Activated T-cell treated with anti-CD3 and anti-CD28 coated beads, Interleukin-2, amount 50 U/mL, for 72 hours (primary cell): ENCODE measurements around the gene TAP2. TPM values are rescaled to one million over a fixed set of nuclear protein-coding genes. Genes with fewer than 3 reads are reported as not detected.
"Not testable (repeated sequence)": the region's sequence is repeated elsewhere in the genome, so short reads cannot be mapped to it uniquely, and the experiment has no call there.

Experiments
- ATAC-seq, 2 donors: fragments of 150-1000 bp; cut with Tn5 transposase; replicated peaks in 1 of 2; 2 replicates each; pipeline ENCODE4 v1.10.0; 2021; ENCODE audit warnings: moderate library complexity in 2 of 2, mild to moderate bottlenecking in 1 of 2
- DNase-seq, 2 donors: peaks; one replicate each; pipeline ENCODE4 v3.0.0; 2021 to 2022; ENCODE audit warnings: mixed read lengths in 1 of 2
- H3K27ac Mint-ChIP-seq: one replicate; pipeline ENCODE4 v1.8.0; 2022; ENCODE audit warnings: mild to moderate bottlenecking, moderate library complexity, mixed read lengths
- H3K27me3 Mint-ChIP-seq: one replicate; pipeline ENCODE4 v1.8.0; 2022; ENCODE audit warnings: low read depth, mixed read lengths
- H3K36me3 Mint-ChIP-seq, 2 donors: one replicate each; pipeline ENCODE4 v1.8.0; 2022; ENCODE audit warnings: mixed read lengths in 2 of 2, mild to moderate bottlenecking in 1 of 2; ENCODE audit not compliant: insufficient read depth in 2 of 2
- H3K4me1 Mint-ChIP-seq: one replicate; pipeline ENCODE4 v1.8.0; 2022; ENCODE audit warnings: low read depth, mixed read lengths
- H3K4me3 Mint-ChIP-seq, 2 donors: one replicate each; pipeline ENCODE4 v1.8.0; 2022; ENCODE audit warnings: mild to moderate bottlenecking in 2 of 2, mixed read lengths in 2 of 2, moderate library complexity in 2 of 2
- H3K9me3 Mint-ChIP-seq, 2 donors: one replicate each; pipeline ENCODE4 v1.8.0; 2022; ENCODE audit warnings: mixed read lengths in 2 of 2
- total RNA-seq, 2 donors: library from RNA; stranded (reverse); gene quantifications; one replicate each; pipeline ENCODE4 v1.2.3, GENCODE V29; 2022

TAP2 gene
- total RNA-seq: 100 to 1,000 TPM; 117 to 127 TPM

- no peaks in the 10 kb centered on the region for H3K27me3 Mint-ChIP-seq
- DNase-seq (peak; percentile 98 to 99), ATAC-seq (peak; percentile 78 to 81)
- peaks cover 88% of the 10 kb centered on the region for H3K4me1 Mint-ChIP-seq
- H3K36me3 Mint-ChIP-seq: peaks cover 44 to 63% of the 10 kb centered on the region in 2 donors
- no peaks in the 10 kb centered on the region for H3K9me3 Mint-ChIP-seq
- H3K4me3 Mint-ChIP-seq: peak within 1 kb of the TSS; percentile 85 to 99
- H3K27ac Mint-ChIP-seq: peak within 1 kb of the TSS; percentile 98
Observed at GRCh38 chr6:32838114-32838958, at the start of gene TAP2. TSS of gene TAP2 (minus strand) at chr6:32838739. CDS start at chr6:32838233, 506 bp downstream.

GRCh38 chr6:32887616-32888015, 49.1 kb upstream of the TAP2 start:
- H3K4me3 Mint-ChIP-seq: no peak overlapping the region
- H3K27ac Mint-ChIP-seq: peak overlapping the region; percentile 15
- ATAC-seq: no peak
- H3K9me3 Mint-ChIP-seq: no peaks in the 10 kb centered on the region
- no peaks in the 10 kb centered on the region for H3K36me3 Mint-ChIP-seq
- H3K4me1 Mint-ChIP-seq: peaks cover 3% of the 10 kb centered on the region
- DNase-seq: no peak
- no peaks in the 10 kb centered on the region for H3K27me3 Mint-ChIP-seq

- Mint-ChIP-seq H3K4me1 (peaks cover 8% of the 10 kb centered on the region), H3K36me3 (no peaks in the 10 kb centered on the region), H3K9me3 (no peaks in the 10 kb centered on the region), H3K4me3 (no peak overlapping the region), H3K27me3 (no peaks in the 10 kb centered on the region), H3K27ac (no peak overlapping the region)
- ATAC-seq (no peak), DNase-seq (no peak)
Observed at GRCh38 chr6:32886681-32887383, 48.3 kb upstream of the TAP2 start.

- DNase-seq: no peak
- Mint-ChIP-seq H3K4me1 (peaks cover 8% of the 10 kb centered on the region), H3K9me3 (no peaks in the 10 kb centered on the region), H3K27me3 (no peaks in the 10 kb centered on the region), H3K36me3 (no peaks in the 10 kb centered on the region), H3K4me3 (no peak overlapping the region), H3K27ac (no peak overlapping the region)
- peak; percentile 43 to 51 for ATAC-seq
Observed at GRCh38 chr6:32885698-32886286, 47.3 kb upstream of the TAP2 start.

GRCh38 chr6:32883789-32884188, 45.2 kb upstream of the TAP2 start:
- ATAC-seq (no peak), DNase-seq (no peak)
- Mint-ChIP-seq H3K4me3 (no peak overlapping the region), H3K27ac (no peak overlapping the region), H3K36me3 (no peaks in the 10 kb centered on the region), H3K9me3 (no peaks in the 10 kb centered on the region), H3K27me3 (no peaks in the 10 kb centered on the region), H3K4me1 (peaks cover 8% of the 10 kb centered on the region)

- Mint-ChIP-seq H3K27ac (no peak overlapping the region), H3K9me3 (no peaks in the 10 kb centered on the region), H3K36me3 (no peaks in the 10 kb centered on the region), H3K4me3 (no peak overlapping the region), H3K27me3 (no peaks in the 10 kb centered on the region), H3K4me1 (peaks cover 8% of the 10 kb centered on the region)
- DNase-seq: no peak
- no peak for ATAC-seq
Observed at GRCh38 chr6:32882879-32883250, 44.3 kb upstream of the TAP2 start.

GRCh38 chr6:32880962-32881361, 42.4 kb upstream of the TAP2 start:
- H3K27me3 Mint-ChIP-seq, DNase-seq, H3K27ac Mint-ChIP-seq, H3K9me3 Mint-ChIP-seq, H3K36me3 Mint-ChIP-seq, ATAC-seq, H3K4me3 Mint-ChIP-seq: not testable (repeated sequence)
- H3K4me1 Mint-ChIP-seq: peaks cover 13% of the 10 kb centered on the region

- H3K9me3 Mint-ChIP-seq: no peaks in the 10 kb centered on the region
- DNase-seq (no peak), ATAC-seq (no peak)
- no peak overlapping the region for H3K4me3 Mint-ChIP-seq
- H3K36me3 Mint-ChIP-seq: no peaks in the 10 kb centered on the region
- no peaks in the 10 kb centered on the region for H3K27me3 Mint-ChIP-seq
- peaks cover 13% of the 10 kb centered on the region for H3K4me1 Mint-ChIP-seq
- H3K27ac Mint-ChIP-seq: no peak overlapping the region
Observed at GRCh38 chr6:32879691-32880090, 41.2 kb upstream of the TAP2 start.

- Mint-ChIP-seq H3K27me3 (no peaks in the 10 kb centered on the region), H3K9me3 (no peaks in the 10 kb centered on the region), H3K4me1 (peaks cover 5% of the 10 kb centered on the region), H3K36me3 (peaks cover 0 to under 1% of the 10 kb centered on the region in 2 donors), H3K27ac (no peak overlapping the region), H3K4me3 (no peak overlapping the region)
- ATAC-seq (no peak), DNase-seq (no peak)
Observed at GRCh38 chr6:32876603-32877002, 38.1 kb upstream of the TAP2 start.

- not testable (repeated sequence) for H3K9me3 Mint-ChIP-seq, H3K27ac Mint-ChIP-seq, H3K27me3 Mint-ChIP-seq, H3K4me3 Mint-ChIP-seq, H3K4me1 Mint-ChIP-seq, DNase-seq, H3K36me3 Mint-ChIP-seq, ATAC-seq
Observed at GRCh38 chr6:32873947-32874346, 35.4 kb upstream of the TAP2 start.

- Mint-ChIP-seq H3K27ac (no peak overlapping the region), H3K9me3 (no peaks in the 10 kb centered on the region), H3K36me3 (peaks cover 0 to 1% of the 10 kb centered on the region in 2 donors), H3K4me3 (no peak overlapping the region), H3K27me3 (no peaks in the 10 kb centered on the region), H3K4me1 (peaks cover 37% of the 10 kb centered on the region)
- DNase-seq (peak; percentile 82 to 86), ATAC-seq (peak; percentile 77 to 80)
Observed at GRCh38 chr6:32868257-32868788, 29.8 kb upstream of the TAP2 start.

- Mint-ChIP-seq H3K4me3 (peak overlapping the region in 1 of 2 donors; percentile 68), H3K27me3 (no peaks in the 10 kb centered on the region), H3K27ac (peak overlapping the region; percentile 84), H3K4me1 (peaks cover 37% of the 10 kb centered on the region), H3K9me3 (no peaks in the 10 kb centered on the region), H3K36me3 (peaks cover 0 to 1% of the 10 kb centered on the region in 2 donors)
- no peak for DNase-seq
- peak; percentile 31 to 49 for ATAC-seq
Observed at GRCh38 chr6:32867554-32868256, 29.2 kb upstream of the TAP2 start.
